ENCODE measurements around the gene DLGAP1.

The DLGAP1 gene

DNA sequence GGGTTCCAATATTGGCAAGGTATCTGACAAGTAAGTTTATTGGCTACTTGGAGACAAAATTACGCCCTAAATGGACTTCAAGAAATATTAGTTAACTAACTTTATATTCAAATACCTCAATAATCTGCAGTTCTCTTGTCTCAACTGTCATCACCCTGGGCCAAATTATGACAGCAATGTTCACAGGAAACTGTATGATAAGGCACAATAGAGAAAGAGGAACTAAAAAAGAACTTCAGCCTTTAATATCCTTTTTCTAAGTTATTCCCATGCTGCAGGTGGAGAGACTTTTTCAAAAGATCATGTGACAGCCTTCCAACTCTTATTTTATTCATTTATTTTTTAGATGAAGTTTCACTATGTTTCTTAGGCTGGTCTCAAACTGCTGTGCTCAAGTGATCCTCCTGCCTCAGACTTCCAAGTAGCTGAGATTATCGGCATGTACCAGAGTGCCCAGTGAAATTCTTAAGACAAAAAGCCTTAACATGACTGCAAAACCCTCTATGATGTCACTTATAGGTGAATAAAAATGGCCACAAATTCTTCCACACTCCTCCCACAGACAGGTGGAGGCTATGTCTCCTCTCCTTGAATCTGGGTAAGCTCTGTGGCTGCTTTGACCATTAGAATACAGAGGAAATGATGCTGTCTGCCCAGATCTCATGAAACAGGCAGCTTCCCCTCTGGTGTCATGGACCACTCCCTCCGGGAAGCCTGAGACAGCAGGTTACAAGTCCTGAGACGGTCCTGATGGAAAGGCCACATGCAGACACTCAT is 794.2 kb downstream of the DLGAP1 start:
- no peak overlapping the region for H3K4me3 ChIP-seq (ENCODE audit: low read depth, low read length)
- TF ChIP-seq MYC (IDR thresholded peaks at IDR 0.05; ENCODE audit: low read depth, low read length) (0 out of 2 replicates have a peak, but pooled peaks have one; percentile 10), POLR2A (IDR thresholded peaks at IDR 0.05; ENCODE audit: extremely low read depth, insufficient read length) (no peak)
- peak; percentile 71 for DNase-seq (ENCODE audit: low read depth)

DNA sequence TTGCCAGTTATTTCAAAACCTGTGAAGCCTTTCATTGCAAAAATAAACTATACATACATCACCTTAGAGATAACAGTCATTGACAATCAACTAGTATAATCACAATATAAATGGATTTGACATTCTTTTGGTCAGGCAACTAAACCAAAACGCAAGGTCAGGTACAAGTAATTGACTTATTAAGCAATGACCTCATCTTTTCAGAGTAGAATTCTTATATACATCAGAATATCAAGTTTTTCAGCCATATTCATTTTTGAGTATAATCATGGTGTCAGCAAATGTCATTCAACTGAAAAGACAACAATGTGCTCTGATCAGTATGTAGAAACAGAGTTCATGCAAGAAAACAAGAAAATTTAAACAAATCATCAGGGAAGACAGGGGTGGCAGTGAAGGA is 796.6 kb downstream of the DLGAP1 start:
- H3K4me3 ChIP-seq (ENCODE audit: low read depth, low read length): no peak overlapping the region
- TF ChIP-seq POLR2A (IDR thresholded peaks at IDR 0.05; ENCODE audit: extremely low read depth, insufficient read length) (no peak), MYC (IDR thresholded peaks at IDR 0.05; ENCODE audit: low read depth, low read length) (no peak)
- TF ChIP-seq, protein P1, sequence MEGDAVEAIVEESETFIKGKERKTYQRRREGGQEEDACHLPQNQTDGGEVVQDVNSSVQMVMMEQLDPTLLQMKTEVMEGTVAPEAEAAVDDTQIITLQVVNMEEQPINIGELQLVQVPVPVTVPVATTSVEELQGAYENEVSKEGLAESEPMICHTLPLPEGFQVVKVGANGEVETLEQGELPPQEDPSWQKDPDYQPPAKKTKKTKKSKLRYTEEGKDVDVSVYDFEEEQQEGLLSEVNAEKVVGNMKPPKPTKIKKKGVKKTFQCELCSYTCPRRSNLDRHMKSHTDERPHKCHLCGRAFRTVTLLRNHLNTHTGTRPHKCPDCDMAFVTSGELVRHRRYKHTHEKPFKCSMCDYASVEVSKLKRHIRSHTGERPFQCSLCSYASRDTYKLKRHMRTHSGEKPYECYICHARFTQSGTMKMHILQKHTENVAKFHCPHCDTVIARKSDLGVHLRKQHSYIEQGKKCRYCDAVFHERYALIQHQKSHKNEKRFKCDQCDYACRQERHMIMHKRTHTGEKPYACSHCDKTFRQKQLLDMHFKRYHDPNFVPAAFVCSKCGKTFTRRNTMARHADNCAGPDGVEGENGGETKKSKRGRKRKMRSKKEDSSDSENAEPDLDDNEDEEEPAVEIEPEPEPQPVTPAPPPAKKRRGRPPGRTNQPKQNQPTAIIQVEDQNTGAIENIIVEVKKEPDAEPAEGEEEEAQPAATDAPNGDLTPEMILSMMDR (IDR thresholded peaks at IDR 0.05; ENCODE audit: low read depth, low read length): no peak
- TF ChIP-seq, protein P2, sequence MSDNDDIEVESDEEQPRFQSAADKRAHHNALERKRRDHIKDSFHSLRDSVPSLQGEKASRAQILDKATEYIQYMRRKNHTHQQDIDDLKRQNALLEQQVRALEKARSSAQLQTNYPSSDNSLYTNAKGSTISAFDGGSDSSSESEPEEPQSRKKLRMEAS (IDR thresholded peaks at IDR 0.05; ENCODE audit: low read depth, low read length): no peak
- no peak for DNase-seq (ENCODE audit: low read depth)

DNA sequence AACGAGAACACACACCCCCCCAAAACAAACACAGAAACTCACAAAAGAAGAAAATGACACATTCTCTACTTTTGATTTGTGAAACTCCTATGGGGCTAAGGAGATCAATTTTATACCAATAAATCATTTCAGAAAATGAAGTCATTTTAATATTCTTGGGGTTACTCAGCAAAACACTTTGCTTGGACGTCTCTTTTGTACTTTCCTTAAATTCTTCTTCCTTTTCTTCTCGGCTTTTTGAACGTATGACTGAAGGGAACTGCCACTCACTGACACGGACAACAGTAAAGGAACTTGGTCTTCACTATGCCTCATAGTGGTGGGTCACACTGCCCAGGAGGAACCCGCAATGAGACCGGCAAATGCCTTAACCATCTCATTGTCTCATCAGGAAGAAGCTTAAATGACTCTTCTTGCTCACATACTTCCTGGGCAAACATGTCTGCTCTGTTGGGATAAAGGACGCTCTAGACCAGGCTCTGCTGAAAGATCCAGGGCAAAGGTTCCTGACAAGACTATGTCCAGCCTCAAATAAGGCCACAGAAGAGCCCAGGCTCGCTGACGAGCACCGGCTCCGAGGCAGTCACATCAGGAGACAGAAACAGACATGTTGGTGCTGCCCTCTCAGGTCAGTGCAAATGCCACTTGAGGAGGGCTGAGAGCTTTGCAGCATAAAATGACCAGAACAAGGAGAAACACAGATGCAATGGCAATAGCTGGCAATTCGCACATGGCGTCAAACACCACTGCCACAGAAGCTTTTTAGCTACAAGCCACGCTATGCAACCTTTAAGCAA is 799.7 kb downstream of the DLGAP1 start:
- TF ChIP-seq POLR2A (IDR thresholded peaks at IDR 0.05; ENCODE audit: extremely low read depth, insufficient read length) (no peak), MYC (IDR thresholded peaks at IDR 0.05; ENCODE audit: low read depth, low read length) (no peak)
- TF ChIP-seq, protein P2 (IDR thresholded peaks at IDR 0.05; ENCODE audit: low read depth, low read length): no peak
- TF ChIP-seq, protein P1 (IDR thresholded peaks at IDR 0.05; ENCODE audit: low read depth, low read length): no peak
- H3K4me3 ChIP-seq (ENCODE audit: low read depth, low read length): no peak overlapping the region
- no peak for DNase-seq (ENCODE audit: low read depth)

DNA sequence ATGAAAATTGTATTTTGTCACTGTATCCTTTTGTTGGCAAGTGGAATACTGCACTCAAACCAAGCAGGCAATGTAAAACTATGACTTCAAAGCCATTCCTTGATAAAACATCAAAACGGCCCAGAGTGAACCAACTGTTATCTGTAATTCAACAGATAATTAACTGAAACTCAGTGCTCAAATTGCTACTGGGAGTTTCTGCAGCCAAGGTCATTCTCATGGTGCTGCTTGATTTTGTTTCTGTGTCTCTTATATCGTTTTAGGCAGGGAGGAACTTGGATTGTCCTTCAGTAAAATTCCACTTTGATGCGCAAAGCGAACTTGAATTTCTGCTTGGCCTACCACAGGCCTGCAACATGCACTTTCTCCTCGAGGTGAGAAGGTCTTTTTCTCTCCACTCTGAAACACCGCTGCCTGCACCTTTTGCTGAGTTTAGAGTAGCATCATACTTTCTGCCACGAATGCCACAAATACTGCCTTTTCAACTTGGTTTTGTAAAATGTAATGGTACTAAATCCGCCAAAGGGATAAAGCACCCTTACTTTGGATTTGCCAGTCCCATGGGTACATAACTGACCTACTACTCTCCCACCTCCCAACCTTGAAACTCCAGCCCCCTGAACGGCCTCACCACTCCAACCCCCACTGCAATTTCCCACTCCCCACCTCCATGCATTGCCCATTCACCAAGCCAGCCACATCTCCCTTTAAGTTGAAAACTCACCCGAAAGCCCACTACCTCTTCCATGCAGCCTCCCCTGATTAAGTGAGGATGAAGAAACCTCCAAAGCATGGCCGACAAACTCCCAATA is 800.5 kb downstream of the DLGAP1 start:
- DNase-seq (ENCODE audit: low read depth): no peak
- TF ChIP-seq, protein P2 (IDR thresholded peaks at IDR 0.05; ENCODE audit: low read depth, low read length): no peak
- TF ChIP-seq, protein P1 (IDR thresholded peaks at IDR 0.05; ENCODE audit: low read depth, low read length): no peak
- TF ChIP-seq POLR2A (IDR thresholded peaks at IDR 0.05; ENCODE audit: extremely low read depth, insufficient read length) (no peak), MYC (IDR thresholded peaks at IDR 0.05; ENCODE audit: low read depth, low read length) (no peak)
- no peak overlapping the region for H3K4me3 ChIP-seq (ENCODE audit: low read depth, low read length)

DNA sequence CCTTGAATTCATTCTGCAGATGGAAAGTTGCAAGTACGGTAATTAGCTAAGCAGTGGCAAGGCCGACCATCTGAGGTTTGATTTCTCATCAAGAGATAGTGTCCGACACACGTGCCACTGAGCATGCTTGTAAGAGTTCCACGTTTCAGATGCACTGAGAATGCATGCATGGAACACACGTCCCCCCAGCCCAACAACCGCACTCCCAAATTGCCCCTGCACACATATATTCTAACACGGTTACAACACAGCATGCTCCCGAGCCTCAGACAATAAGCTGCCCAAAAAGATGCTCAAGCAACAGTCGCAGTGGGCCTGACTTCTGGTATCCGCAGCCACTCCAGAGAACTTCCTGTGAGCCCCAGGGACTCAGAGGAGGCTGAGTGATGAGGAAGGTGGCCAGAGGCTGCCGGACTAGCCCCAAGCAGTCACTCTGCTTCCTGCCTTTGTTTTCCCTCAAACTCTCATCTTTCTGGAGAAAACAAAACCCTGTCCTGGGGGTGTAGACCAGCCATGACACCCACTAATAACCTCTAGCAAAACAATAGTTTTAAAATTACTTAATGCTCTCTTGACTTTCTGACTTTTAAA is 801.2 kb downstream of the DLGAP1 start:
- no peak overlapping the region for H3K4me3 ChIP-seq (ENCODE audit: low read depth, low read length)
- TF ChIP-seq MYC (IDR thresholded peaks at IDR 0.05; ENCODE audit: low read depth, low read length): no peak
- TF ChIP-seq POLR2A (IDR thresholded peaks at IDR 0.05; ENCODE audit: extremely low read depth, insufficient read length): no peak
- TF ChIP-seq, protein P1 (IDR thresholded peaks at IDR 0.05; ENCODE audit: low read depth, low read length): no peak
- TF ChIP-seq, protein P2 (IDR thresholded peaks at IDR 0.05; ENCODE audit: low read depth, low read length): no peak
- no peak for DNase-seq (ENCODE audit: low read depth)

Data from NB4 (cell line).